ENCODE data around the gene CAMKK2. TPM values are rescaled to one million over a fixed set of nuclear protein-coding genes. Genes with fewer than 3 reads are reported as not detected.

Gene CAMKK2
- total and polyA plus RNA-seq, 9 of the 15 experiments (the other 6 are each of a cell fraction or from before 2014, with no cell fraction given), result 4.3 to 32.0 (median 18.2) TPM

GRCh38 chr12:121236776-121237175, 59.7 kb downstream of the CAMKK2 start (continued):
- TF ChIP-seq SIRT6 (IDR thresholded peaks at IDR 0.05; ENCODE audit: low read depth, low read length), result no peak
- no peak for TF ChIP-seq MAFF (IDR thresholded peaks at IDR 0.05; ENCODE audit: low read length)
- TF ChIP-seq BRCA1 (IDR thresholded peaks at IDR 0.05), result no peak
- no peak for TF ChIP-seq BRCA1 (CRISPR knock-in tag; IDR thresholded peaks at IDR 0.05)
- no peak for TF ChIP-seq ZSCAN32 (CRISPR knock-in tag; IDR thresholded peaks at IDR 0.05)
- TF ChIP-seq U2AF1 (optimal IDR thresholded peaks at IDR 0.05; ENCODE audit: low read depth, low read length), result no peak
- no peak for TF ChIP-seq ZNF77 (CRISPR knock-in tag; IDR thresholded peaks at IDR 0.05)
- TF ChIP-seq STAT6 (CRISPR knock-in tag; IDR thresholded peaks at IDR 0.05), result no peak
- TF ChIP-seq ZBTB43 (CRISPR knock-in tag; IDR thresholded peaks at IDR 0.05), result no peak
- TF ChIP-seq ZNF76 (CRISPR knock-in tag; IDR thresholded peaks at IDR 0.05; ENCODE audit: borderline replicate concordance), result no peak

Measured in K562 (cell line).